ENCODE results near the gene GRIN2A. TPM values are rescaled to one million over a fixed set of nuclear protein-coding genes. Genes with fewer than 3 reads are reported as not detected.

Gene GRIN2A
- total RNA-seq, 1 experiment from 2014 or later = 34.6 TPM

- H3K36me3 Mint-ChIP-seq (ENCODE audit: insufficient read depth, unreplicated experiment) = no peaks in the 10 kb centered on the region
- no TSS peak for BruUV-seq (replicated peaks)
Observed at GRCh38 chr16:10110552-10110951, 71.7 kb downstream of the GRIN2A start.

GRCh38 chr16:10107081-10107480 lies 75.1 kb downstream of the GRIN2A start:
- no peak for TF ChIP-seq CTCF (IDR thresholded peaks at IDR 0.05; ENCODE audit: unreplicated experiment)
- Mint-ChIP-seq H3K27ac (ENCODE audit: unreplicated experiment) (no peak overlapping the region), H3K4me1 (ENCODE audit: low read depth, unreplicated experiment) (no peaks in the 10 kb centered on the region), H3K36me3 (ENCODE audit: insufficient read depth, unreplicated experiment) (no peaks in the 10 kb centered on the region), H3K27me3 (ENCODE audit: unreplicated experiment) (no peaks in the 10 kb centered on the region), H3K4me3 (ENCODE audit: low read depth, unreplicated experiment) (no peak overlapping the region), H3K9me3 (ENCODE audit: low read depth, unreplicated experiment) (peaks cover 6% of the 10 kb centered on the region)
- CTCF ChIA-PET = interaction anchor here (1.4 kb wide), 1 partner anchor 21 kb away, joined by 3 read pairs; no protein-coding TSS in a partner anchor
- no TSS peak for BruUV-seq (replicated peaks)
- intact Hi-C loops (cut with micrococcal nuclease; ENCODE audit: unreplicated experiment) = no loop called here
- no peak for DNase-seq

More at GRCh38 chr16:10110552-10110951, 71.7 kb downstream of the GRIN2A start:
- Mint-ChIP-seq H3K4me1 (ENCODE audit: low read depth, unreplicated experiment) (peaks cover 14% of the 10 kb centered on the region), H3K9me3 (ENCODE audit: low read depth, unreplicated experiment) (peaks cover 2% of the 10 kb centered on the region), H3K27me3 (ENCODE audit: unreplicated experiment) (no peaks in the 10 kb centered on the region), H3K27ac (ENCODE audit: unreplicated experiment) (no peak overlapping the region), H3K4me3 (ENCODE audit: low read depth, unreplicated experiment) (no peak overlapping the region)
- CTCF ChIA-PET = interaction anchor here (0.6 to 1.6 kb wide), 3 partner anchors 10 to 250 kb away, joined by 3 to 4 read pairs (median 4); no protein-coding TSS in a partner anchor
- TF ChIP-seq CTCF (IDR thresholded peaks at IDR 0.05; ENCODE audit: unreplicated experiment) = no peak
- no peak for DNase-seq
- intact Hi-C loops (cut with micrococcal nuclease; ENCODE audit: unreplicated experiment) = no loop called here

DNA sequence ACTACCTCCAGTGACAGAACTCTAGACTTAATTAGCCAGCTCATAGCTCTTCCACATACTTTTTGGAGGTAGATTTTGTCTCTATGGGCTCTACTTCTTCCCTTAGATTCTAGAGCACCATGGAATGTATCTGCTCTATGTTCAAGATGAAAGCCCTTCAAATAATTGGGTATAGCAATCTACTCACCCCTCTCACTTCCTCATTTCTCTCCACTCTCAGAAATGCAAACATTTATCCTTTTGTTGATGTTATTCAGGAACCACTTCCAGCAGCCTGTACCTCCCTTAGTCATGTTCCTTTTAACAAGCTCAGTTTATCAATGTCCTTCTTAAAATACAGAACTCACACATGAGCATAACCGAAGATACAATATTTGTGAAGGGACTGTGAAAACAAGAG lies 78.5 kb downstream of the GRIN2A start:
- peaks cover 12% of the 10 kb centered on the region for H3K4me1 Mint-ChIP-seq (ENCODE audit: low read depth, unreplicated experiment)
- BruUV-seq (replicated peaks) = no TSS peak
- H3K9me3 Mint-ChIP-seq (ENCODE audit: low read depth, unreplicated experiment) = peaks cover 9% of the 10 kb centered on the region
- TF ChIP-seq CTCF (IDR thresholded peaks at IDR 0.05; ENCODE audit: unreplicated experiment) = no peak
- CTCF ChIA-PET = interaction anchor here (1.1 kb wide), 1 partner anchor 18 kb away, joined by 3 read pairs; no protein-coding TSS in a partner anchor
- no peaks in the 10 kb centered on the region for H3K27me3 Mint-ChIP-seq (ENCODE audit: unreplicated experiment)
- H3K36me3 Mint-ChIP-seq (ENCODE audit: insufficient read depth, unreplicated experiment) = peaks cover 4% of the 10 kb centered on the region
- DNase-seq = no peak
- intact Hi-C loops (cut with micrococcal nuclease; ENCODE audit: unreplicated experiment) = no loop called here
- no peak overlapping the region for H3K4me3 Mint-ChIP-seq (ENCODE audit: low read depth, unreplicated experiment)
- H3K27ac Mint-ChIP-seq (ENCODE audit: unreplicated experiment) = no peak overlapping the region

DNA sequence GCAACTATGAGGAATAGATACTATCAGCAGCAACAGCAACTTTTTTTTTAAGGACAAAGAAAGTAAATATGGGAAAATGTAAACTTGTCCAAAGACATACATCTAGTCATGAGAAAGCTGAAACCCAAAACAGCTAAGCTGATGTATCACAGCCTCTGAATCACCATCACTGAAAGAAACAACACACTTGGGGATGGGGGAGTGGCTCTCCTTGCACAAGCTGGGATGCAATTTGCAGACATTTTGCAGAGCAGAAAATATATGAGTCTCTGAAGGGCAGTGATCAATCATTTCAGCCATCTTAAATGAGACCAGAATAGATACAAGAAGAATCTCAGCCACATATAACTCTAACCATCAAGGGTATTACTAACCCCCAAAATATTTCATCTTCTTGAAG lies 79.1 kb downstream of the GRIN2A start:
- H3K9me3 Mint-ChIP-seq (ENCODE audit: low read depth, unreplicated experiment) = peaks cover 7% of the 10 kb centered on the region
- H3K27me3 Mint-ChIP-seq (ENCODE audit: unreplicated experiment) = no peaks in the 10 kb centered on the region
- no peak overlapping the region for H3K4me3 Mint-ChIP-seq (ENCODE audit: low read depth, unreplicated experiment)
- no TSS peak for BruUV-seq (replicated peaks)
- intact Hi-C loops (cut with micrococcal nuclease; ENCODE audit: unreplicated experiment) = no loop called here
- DNase-seq = no peak
- H3K4me1 Mint-ChIP-seq (ENCODE audit: low read depth, unreplicated experiment) = peaks cover 13% of the 10 kb centered on the region
- peaks cover 4% of the 10 kb centered on the region for H3K36me3 Mint-ChIP-seq (ENCODE audit: insufficient read depth, unreplicated experiment)
- TF ChIP-seq CTCF (IDR thresholded peaks at IDR 0.05; ENCODE audit: unreplicated experiment) = no peak
- no peak overlapping the region for H3K27ac Mint-ChIP-seq (ENCODE audit: unreplicated experiment)
- CTCF ChIA-PET = interaction anchor here (1.1 kb wide), 1 partner anchor 18 kb away, joined by 3 read pairs; no protein-coding TSS in a partner anchor
